GM18907 (cell line): Measurements from ENCODE around the gene UBFD1.
"Not testable (repeated sequence)": the region's sequence is repeated elsewhere in the genome, so short reads cannot be mapped to it uniquely, and the experiment has no call there.

Source experiments
- ATAC-seq: cut with Tn5 transposase; IDR thresholded peaks from one replicate; pipeline ENCODE4 v1.9.1; 2021; ENCODE audit warnings: mild to moderate bottlenecking, moderate library complexity; ENCODE audit not compliant: unreplicated experiment

The UBFD1 gene

GRCh38 chr16:23595951-23596720 lies 38.6 kb downstream of the UBFD1 start, which contains the start of gene NDUFAB1:
NDUFAB1 (minus strand) TSS chr16:23596316; CDS start chr16:23596290, 26 bp downstream.
- ATAC-seq, result peak; percentile 91

- ATAC-seq, result no peak
Measured at GRCh38 chr16:23597003-23597756, 39.7 kb downstream of the UBFD1 start.

- ATAC-seq, result no peak
Measured at GRCh38 chr16:23607726-23608125, 50.2 kb downstream of the UBFD1 start.

- ATAC-seq, result no peak
Measured at GRCh38 chr16:23608194-23608593, 50.7 kb downstream of the UBFD1 start.

- no peak for ATAC-seq
Measured at GRCh38 chr16:23609929-23610328, 52.4 kb downstream of the UBFD1 start.

- ATAC-seq, result not testable (repeated sequence)
Measured at GRCh38 chr16:23610905-23611304, 53.4 kb downstream of the UBFD1 start.

GRCh38 chr16:23611936-23612335 lies 54.4 kb downstream of the UBFD1 start:
- no peak for ATAC-seq

GRCh38 chr16:23615805-23616204 lies 58.3 kb downstream of the UBFD1 start:
- ATAC-seq, result no peak
